Glutamatergic neuron (in vitro differentiated cells): ENCODE results near the gene H6PD. TPM values are rescaled to one million over a fixed set of nuclear protein-coding genes. Genes with fewer than 3 reads are reported as not detected.
"Not testable (repeated sequence)": the region's sequence is repeated elsewhere in the genome, so short reads cannot be mapped to it uniquely, and the experiment has no call there.

Source experiments
- DNase-seq: peaks from one replicate; pipeline ENCODE4 v3.0.0; 2022
- H3K27ac Mint-ChIP-seq: one replicate; pipeline ENCODE4 v1.8.0; 2020; ENCODE audit warnings: mild to moderate bottlenecking, mixed read lengths, inconsistent platforms; ENCODE audit not compliant: unreplicated experiment
- H3K27me3 Mint-ChIP-seq: one replicate; pipeline ENCODE4 v1.8.0; 2020; ENCODE audit warnings: mild to moderate bottlenecking, moderate library complexity, mixed read lengths, inconsistent platforms; ENCODE audit not compliant: unreplicated experiment
- H3K36me3 Mint-ChIP-seq: one replicate; pipeline ENCODE4 v1.8.0; 2020; ENCODE audit warnings: mild to moderate bottlenecking, mixed read lengths, inconsistent platforms; ENCODE audit not compliant: unreplicated experiment
- H3K4me1 Mint-ChIP-seq: one replicate; pipeline ENCODE4 v1.8.0; 2020; ENCODE audit warnings: mild to moderate bottlenecking, low read depth, mixed read lengths, inconsistent platforms; ENCODE audit not compliant: unreplicated experiment
- H3K4me3 Mint-ChIP-seq: one replicate; pipeline ENCODE4 v1.8.0; 2020; ENCODE audit warnings: mild to moderate bottlenecking, mixed read lengths, inconsistent platforms; ENCODE audit not compliant: unreplicated experiment
- H3K9me3 Mint-ChIP-seq: one replicate; pipeline ENCODE4 v1.8.0; 2020; ENCODE audit warnings: mild to moderate bottlenecking, moderate library complexity, mixed read lengths, inconsistent platforms; ENCODE audit not compliant: unreplicated experiment
- CTCF ChIP-seq: fragments of 200-600 bp; sonication (generic); IDR thresholded peaks from one replicate; pipeline ENCODE4 v1.5.0; 2021; ENCODE audit not compliant: partially characterized antibody, unreplicated experiment
- total RNA-seq: library from RNA; stranded (reverse); fragmentation: NEBNext Ultra II Directional; extraction: Animal tissue kit (Norgen Biotek cat#: 25700); gene quantifications from one replicate; pipeline ENCODE4 v1.2.1, GENCODE V29; 2021; ENCODE audit not compliant: unreplicated experiment

H6PD gene
- total RNA-seq, 1 donor from 2014 or later, result 5.0 TPM

GRCh38 chr1:9294910-9295636, 60.5 kb downstream of the H6PD start:
- peaks cover 15% of the 10 kb centered on the region for H3K27me3 Mint-ChIP-seq

DNA sequence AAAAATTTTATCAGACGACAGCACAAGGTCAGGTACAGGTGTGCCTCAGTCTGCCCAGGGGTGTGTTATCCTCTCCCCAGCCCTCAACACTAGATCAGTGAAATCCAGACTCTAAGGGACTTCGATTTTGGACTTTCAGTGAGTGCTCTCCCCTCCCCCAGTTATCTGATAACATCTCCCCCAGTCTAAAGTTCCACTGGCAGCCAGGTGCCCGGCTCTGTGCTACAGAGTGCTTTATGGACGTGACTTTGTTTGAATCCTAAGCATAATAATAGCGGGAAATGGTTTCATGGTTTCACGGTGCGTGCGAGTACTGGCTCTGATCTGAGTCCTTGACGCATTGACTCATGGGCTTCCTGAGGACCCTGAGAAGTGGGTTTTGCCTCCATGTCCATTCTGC, 61.3 kb downstream of the H6PD start:
- no peak overlapping the region for H3K4me3 Mint-ChIP-seq
- peaks cover 46% of the 10 kb centered on the region for H3K4me1 Mint-ChIP-seq
- H3K27me3 Mint-ChIP-seq, result peaks cover 19% of the 10 kb centered on the region
- H3K27ac Mint-ChIP-seq, result no peak overlapping the region
- TF ChIP-seq CTCF, result no peak
- no peaks in the 10 kb centered on the region for H3K36me3 Mint-ChIP-seq
- DNase-seq, result no peak
- peaks cover 8% of the 10 kb centered on the region for H3K9me3 Mint-ChIP-seq

More at GRCh38 chr1:9294910-9295636, 60.5 kb downstream of the H6PD start:
- Mint-ChIP-seq H3K4me1 (peaks cover 41% of the 10 kb centered on the region), H3K36me3 (no peaks in the 10 kb centered on the region), H3K9me3 (peaks cover 3% of the 10 kb centered on the region), H3K4me3 (no peak overlapping the region), H3K27ac (no peak overlapping the region)
- DNase-seq, result peak; percentile 47
- no peak for TF ChIP-seq CTCF

DNA sequence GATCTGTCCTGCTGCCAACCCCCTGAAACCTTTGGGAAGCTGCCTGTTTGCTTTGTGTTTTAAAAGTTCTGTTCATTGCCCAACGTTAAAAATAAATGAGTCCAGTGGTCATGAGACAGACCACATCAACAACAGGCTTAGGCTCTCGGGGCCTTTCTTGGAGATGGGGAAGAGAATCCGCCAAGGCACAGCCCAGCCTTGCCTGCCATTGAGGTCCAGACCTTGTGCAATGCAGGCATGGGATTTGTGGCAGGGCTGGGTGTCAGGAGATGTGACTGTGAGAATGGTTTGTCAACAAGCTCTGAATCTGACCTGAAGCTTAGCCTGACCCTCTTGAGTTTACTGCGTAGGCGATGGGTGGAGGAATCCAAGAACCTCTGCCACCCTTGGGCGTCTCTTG, 62.3 kb downstream of the H6PD start:
- no peak overlapping the region for H3K4me3 Mint-ChIP-seq
- H3K4me1 Mint-ChIP-seq, result peaks cover 48% of the 10 kb centered on the region
- no peaks in the 10 kb centered on the region for H3K36me3 Mint-ChIP-seq
- DNase-seq, result no peak
- peaks cover 8% of the 10 kb centered on the region for H3K9me3 Mint-ChIP-seq
- no peak overlapping the region for H3K27ac Mint-ChIP-seq
- H3K27me3 Mint-ChIP-seq, result peaks cover 20% of the 10 kb centered on the region
- no peak for TF ChIP-seq CTCF

DNA sequence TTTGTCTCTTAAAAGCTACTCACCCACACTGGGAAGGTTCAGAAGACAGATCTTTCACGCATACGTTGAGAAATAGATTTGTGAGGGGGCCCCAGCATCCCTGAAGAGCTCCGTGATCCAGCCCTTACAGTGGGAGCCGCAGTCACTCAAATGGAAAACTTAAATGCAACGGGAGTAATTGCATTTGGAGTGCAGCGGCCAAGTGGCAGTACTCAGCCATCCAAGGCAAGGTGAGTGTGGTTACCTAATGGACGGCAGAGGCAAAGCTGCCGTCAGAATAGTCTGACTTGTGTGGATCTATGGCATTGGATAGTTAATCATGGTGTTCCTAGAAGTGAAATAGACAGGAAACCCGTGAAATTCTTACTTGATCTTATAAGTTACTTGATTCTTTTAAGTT, 63.3 kb downstream of the H6PD start:
- H3K9me3 Mint-ChIP-seq, result peaks cover 6% of the 10 kb centered on the region
- no peak overlapping the region for H3K27ac Mint-ChIP-seq
- H3K4me1 Mint-ChIP-seq, result peaks cover 56% of the 10 kb centered on the region
- peaks cover 20% of the 10 kb centered on the region for H3K27me3 Mint-ChIP-seq
- no peak for TF ChIP-seq CTCF
- no peak for DNase-seq
- no peaks in the 10 kb centered on the region for H3K36me3 Mint-ChIP-seq
- no peak overlapping the region for H3K4me3 Mint-ChIP-seq

GRCh38 chr1:9298282-9298681, 63.7 kb downstream of the H6PD start:
- DNase-seq, result no peak
- H3K27ac Mint-ChIP-seq, result no peak overlapping the region
- peaks cover 20% of the 10 kb centered on the region for H3K27me3 Mint-ChIP-seq
- no peak for TF ChIP-seq CTCF
- H3K4me3 Mint-ChIP-seq, result no peak overlapping the region
- H3K9me3 Mint-ChIP-seq, result peaks cover 6% of the 10 kb centered on the region
- H3K36me3 Mint-ChIP-seq, result no peaks in the 10 kb centered on the region
- H3K4me1 Mint-ChIP-seq, result peaks cover 60% of the 10 kb centered on the region

GRCh38 chr1:9299571-9300541, 65.3 kb downstream of the H6PD start:
- not testable (repeated sequence) for H3K9me3 Mint-ChIP-seq, H3K36me3 Mint-ChIP-seq, DNase-seq
- Mint-ChIP-seq H3K4me3 (peak overlapping the region; percentile 22), H3K27ac (peak overlapping the region; percentile 17), H3K4me1 (peaks cover 65% of the 10 kb centered on the region), H3K27me3 (peaks cover 22% of the 10 kb centered on the region)
